Amniotic stem cell (primary cell): ENCODE measurements around the gene ALDOA.
"Not testable (repeated sequence)": the region's sequence is repeated elsewhere in the genome, so short reads cannot be mapped to it uniquely, and the experiment has no call there.

Source experiments
- DNase-seq: peaks from one replicate; lab custom pipeline; 2025; lab: John Stamatoyannopoulos, UW

The ALDOA gene

GRCh38 chr16:30090610-30091331, 25.2 kb downstream of the ALDOA start:
- no peak for DNase-seq

- DNase-seq = peak; percentile 87
Measured at GRCh38 chr16:30091474-30092372, 26.2 kb downstream of the ALDOA start, which contains the start of gene TBX6. Gene TBX6 (minus strand): TSS chr16:30091924. CDS start chr16:30091193, 731 bp downstream.

GRCh38 chr16:30092373-30093010, 26.9 kb downstream of the ALDOA start:
- no peak for DNase-seq

GRCh38 chr16:30094541-30095165, 29.1 kb downstream of the ALDOA start:
- no peak for DNase-seq

GRCh38 chr16:30095166-30096078, 29.9 kb downstream of the ALDOA start:
- DNase-seq = no peak

GRCh38 chr16:30096105-30096861, 30.7 kb downstream of the ALDOA start, which contains the start of gene YPEL3:
Gene YPEL3 (minus strand): TSS chr16:30096213. CDS start chr16:30095482, 731 bp downstream.
- DNase-seq = peak; percentile 74

- DNase-seq = no peak
Measured at GRCh38 chr16:30096862-30097563, 31.5 kb downstream of the ALDOA start.

- DNase-seq = no peak
Measured at GRCh38 chr16:30104090-30104489, 38.5 kb downstream of the ALDOA start.

GRCh38 chr16:30104492-30104891, 38.9 kb downstream of the ALDOA start:
- DNase-seq = no peak

- DNase-seq = no peak
Measured at GRCh38 chr16:30108059-30108850, 42.7 kb downstream of the ALDOA start.

GRCh38 chr16:30110661-30111060, 45.1 kb downstream of the ALDOA start:
- no peak for DNase-seq

GRCh38 chr16:30112197-30113030, 46.9 kb downstream of the ALDOA start:
- no peak for DNase-seq

GRCh38 chr16:30113031-30113710, 47.6 kb downstream of the ALDOA start, which contains the start of gene GDPD3:
Gene GDPD3 (minus strand): TSS chr16:30113537. CDS start chr16:30113478, 59 bp downstream.
- DNase-seq = no peak

GRCh38 chr16:30113711-30114333, 48.3 kb downstream of the ALDOA start:
- no peak for DNase-seq

- no peak for DNase-seq
Measured at GRCh38 chr16:30114411-30114810, 48.9 kb downstream of the ALDOA start.

GRCh38 chr16:30114833-30115232, 49.3 kb downstream of the ALDOA start:
- not testable (repeated sequence) for DNase-seq
